DMS53 (cell line): ENCODE data around the gene SIRT4.
"Not testable (repeated sequence)": the region's sequence is repeated elsewhere in the genome, so short reads cannot be mapped to it uniquely, and the experiment has no call there.

Experiments used
- DNase-seq: peaks from one replicate; lab custom pipeline; 2025; lab: John Stamatoyannopoulos, UW

SIRT4 gene, protein sequence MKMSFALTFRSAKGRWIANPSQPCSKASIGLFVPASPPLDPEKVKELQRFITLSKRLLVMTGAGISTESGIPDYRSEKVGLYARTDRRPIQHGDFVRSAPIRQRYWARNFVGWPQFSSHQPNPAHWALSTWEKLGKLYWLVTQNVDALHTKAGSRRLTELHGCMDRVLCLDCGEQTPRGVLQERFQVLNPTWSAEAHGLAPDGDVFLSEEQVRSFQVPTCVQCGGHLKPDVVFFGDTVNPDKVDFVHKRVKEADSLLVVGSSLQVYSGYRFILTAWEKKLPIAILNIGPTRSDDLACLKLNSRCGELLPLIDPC

DNA sequence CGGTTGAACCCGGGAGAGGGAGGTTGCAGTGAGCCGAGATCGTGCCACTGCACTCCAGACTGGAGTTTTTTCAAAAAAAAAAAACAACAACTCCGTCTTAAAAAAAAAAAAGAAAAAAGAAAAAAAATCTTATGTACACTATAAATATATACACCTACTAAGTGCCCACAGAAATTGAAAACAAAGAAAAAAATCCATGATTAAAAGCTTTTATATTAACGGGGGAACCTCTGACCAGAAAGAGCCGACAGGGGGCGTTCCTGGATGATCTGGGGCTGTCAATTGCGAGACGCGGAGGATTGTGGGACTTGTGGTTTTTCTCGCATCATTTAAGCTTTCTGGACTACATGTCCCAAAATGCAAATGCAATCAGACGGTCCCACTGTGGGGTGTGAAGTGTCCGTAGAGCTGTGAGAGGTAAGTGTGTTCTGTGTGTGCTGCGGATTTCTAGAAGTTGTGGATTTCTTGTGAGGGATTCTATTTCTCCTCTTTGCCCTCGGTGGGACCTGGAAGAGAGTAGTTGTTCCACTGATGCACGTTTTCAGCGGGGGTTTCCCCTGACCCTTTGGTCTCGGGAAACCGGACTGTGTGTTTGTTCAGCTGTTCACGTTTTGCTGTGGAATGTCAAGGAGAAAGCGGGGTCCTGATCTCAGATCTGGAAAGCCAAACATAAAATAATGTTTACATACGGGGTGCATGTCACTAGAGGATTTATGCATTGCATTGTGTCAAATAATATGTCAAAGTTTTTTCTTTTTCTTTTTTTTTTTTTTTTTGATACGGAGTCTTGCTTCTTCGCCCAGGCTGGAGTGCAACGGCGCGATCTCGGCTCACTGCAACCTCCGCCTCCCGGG lies at the start of gene SIRT4:
Gene SIRT4 (plus strand): TSS at position 360 of the 854 bp plus-strand sequence. CDS start 1,241 bp downstream, outside the sequence.
- peak; percentile 98 for DNase-seq

DNA sequence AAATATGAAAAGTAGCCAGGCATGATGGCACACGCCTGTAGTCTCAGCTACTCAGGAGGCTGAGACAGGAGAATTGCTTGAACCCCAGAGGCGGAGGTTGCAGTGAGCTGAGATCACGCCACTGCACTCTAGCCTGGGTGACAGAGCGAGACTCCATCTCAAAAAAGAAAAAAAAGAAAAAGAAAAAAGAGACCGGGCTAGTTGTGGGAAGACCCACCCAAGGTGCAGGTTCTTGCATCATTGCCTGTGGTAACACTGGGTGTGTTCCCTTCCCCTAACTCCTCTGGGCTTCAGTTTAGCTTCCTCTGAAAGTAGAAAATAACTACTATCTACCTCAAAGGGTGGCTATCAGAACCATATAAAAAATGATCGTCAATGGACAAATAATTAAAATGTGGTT lies 48.8 kb upstream of the SIRT4 start:
- not testable (repeated sequence) for DNase-seq

DNA sequence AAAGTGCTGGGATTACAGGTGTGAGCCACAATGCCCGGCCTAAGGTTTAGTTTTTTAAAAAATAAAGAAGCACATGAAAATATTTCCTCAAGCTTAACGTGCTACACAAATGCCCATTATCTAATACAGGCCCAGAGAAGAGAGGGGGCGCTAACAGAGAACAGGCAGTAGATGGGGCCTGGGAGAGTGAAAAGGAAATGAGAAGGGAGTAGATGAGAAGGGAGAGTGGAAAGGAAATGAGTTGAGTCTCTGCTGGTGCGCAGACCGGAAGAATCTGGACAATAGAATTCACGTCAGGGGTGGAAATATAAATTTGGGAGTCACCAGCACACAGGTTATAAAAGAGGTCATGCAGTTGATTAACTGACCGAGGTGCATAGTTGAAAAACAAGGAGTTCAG lies 47.3 kb upstream of the SIRT4 start:
- DNase-seq = no peak

DNA sequence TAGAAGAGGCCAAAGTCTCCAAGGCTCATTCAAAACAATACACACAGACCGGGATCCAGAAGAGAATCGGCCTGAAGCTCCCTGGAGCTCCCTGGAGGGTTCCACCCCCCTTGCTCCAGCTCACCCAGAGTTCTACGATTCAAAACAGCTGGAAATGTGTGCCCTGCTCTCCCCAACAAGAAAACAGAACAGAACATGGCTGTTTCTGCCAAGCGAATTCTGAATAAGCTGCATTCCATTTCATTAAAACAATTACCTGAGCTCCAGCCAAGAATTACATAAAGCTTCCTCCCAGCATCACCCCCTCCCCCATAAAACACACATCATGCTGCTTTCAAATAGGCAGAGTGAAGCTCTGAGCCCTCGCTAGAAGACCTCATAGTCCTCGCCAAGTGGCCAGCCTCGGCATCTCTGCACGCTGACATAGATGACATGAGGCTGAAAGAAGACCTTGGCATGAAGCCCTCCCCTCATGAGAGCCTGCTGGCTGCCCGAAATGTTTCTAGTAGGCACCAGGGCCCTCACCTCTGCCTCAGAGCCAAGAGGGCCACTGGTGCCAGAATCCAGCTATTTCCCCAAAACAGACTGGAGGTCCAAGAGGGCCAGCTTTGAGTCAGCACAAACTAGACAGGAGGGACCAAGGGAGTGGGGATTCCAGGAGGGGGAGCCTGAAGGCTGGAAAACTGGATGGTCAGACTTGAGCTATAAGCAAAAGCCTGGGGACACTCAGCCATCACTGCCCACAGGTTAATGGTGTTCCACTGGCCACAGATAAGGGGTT lies 44.9 kb upstream of the SIRT4 start:
- DNase-seq = no peak

DNA sequence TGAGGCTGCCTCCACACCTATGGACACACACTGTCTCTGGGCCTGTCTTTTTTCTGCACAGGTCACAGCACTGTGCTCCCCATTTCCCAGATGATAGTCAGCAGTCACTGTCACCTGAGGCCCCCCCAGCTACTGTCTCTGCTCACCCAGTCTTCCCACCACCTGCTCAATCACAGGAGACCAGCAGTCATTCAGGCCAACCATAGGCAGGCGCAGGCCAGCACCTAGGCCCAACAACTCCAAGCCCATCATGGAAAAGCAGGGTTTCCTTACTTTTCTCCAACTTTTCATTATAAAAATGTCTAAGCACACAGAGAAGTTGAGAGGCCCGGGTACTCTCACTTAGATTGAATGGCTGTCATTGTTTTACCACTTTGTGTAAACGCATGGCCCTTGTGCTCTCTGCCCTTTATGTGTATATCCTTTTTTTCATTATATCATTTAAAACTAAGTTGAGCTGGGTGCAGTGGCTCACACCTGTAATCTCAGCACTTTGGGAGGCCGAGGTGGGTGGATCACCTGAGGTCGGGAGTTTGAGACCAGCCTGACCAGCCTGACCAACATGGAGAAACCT lies 43.7 kb upstream of the SIRT4 start:
- DNase-seq = no peak

DNA sequence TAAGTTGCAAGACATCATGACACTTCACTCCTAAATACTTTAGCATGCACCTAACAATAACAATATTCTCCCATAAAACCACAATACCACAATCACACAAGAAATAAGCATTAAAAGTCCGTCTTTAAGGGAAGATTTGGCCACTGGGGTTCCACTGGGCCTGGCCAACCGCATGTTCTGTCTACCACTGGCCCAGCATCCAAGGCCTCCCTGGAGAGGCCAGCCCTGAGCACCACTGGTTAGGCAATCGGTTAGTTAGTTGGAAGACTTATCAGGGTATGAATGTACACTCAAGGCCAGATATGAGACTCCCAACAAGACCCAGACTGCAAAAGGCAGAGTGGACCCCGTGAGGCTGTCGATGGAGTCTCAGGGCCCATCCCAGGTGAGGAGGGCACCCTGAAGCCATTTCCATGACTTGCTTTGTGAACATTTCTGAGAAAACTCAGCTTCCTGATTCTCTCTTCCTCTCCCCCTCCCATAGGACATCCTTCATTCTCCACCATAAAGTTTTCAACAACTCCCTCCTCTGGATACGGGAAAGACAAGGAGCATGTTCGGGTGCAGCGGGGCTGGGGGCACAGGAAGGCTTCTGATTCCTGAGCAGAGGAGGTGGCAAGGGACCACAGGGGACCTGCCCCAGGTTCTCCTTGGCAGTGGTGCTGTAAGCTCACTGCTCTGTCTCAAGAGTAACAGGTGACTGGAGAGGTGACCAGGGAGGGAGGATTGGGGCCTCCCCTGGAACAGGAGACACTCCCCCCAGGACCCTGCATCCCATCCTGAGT lies 42.5 kb upstream of the SIRT4 start:
- no peak for DNase-seq

DNA sequence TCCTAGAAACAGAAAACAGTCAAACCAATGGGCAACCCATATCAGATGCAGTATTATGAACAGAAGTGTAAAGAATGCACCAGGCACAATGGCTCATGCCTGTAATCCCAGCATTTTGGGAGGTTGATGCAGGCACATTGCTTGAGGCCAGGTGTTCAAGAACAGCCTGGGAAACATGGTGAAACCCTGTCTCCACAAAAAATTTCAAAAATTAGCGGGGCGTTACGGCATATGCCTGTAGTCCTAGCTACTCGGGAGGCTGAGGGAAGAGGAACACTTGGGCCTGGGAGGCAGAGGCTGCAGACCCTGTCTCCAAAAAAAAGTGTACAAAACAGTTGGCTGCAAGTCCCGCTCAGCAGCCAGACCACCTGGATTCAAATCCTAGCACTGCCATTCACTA lies 41.5 kb upstream of the SIRT4 start:
- no peak for DNase-seq

DNA sequence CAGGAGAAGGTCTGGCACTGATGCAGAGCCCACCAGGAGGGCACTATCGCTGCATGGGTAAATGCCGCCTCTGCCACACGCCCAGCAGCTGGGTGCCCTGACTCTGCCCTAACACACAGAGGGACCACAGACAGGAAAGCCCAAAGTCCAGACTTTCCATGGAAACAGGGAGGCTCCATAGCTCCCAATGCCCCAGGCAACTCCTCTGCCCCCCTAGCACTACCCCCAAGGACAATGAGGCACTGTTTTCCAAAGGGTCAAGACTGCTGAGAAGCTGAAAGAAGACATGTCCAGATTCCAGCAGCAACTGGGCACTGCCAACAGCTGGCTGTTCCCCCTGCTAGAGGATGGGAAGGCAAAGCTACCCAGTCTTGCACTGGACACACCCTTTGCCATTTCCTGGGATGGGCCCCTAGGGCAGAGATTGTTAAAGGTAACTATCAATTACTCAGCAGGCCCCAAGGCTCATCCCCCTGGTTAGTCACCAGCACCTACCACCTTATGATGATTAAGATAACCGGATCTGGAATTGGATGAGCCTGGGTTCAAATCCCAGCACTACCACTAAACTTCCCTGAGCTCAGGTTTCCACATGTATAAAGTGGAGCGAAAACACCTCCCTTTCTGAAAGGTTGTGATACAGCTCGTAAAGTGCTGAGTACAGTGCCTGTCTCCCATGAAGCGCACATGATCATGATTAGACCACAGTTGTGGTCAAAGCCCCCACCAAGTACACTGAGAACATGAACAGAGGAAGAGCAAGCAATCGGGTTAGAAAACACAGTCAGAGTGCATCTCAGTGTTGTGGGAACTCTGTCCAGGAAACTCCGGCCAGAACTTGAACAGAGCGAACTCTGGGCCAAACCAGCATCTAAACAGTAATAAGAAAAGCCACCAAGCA lies 39.9 kb upstream of the SIRT4 start:
- DNase-seq = no peak

DNA sequence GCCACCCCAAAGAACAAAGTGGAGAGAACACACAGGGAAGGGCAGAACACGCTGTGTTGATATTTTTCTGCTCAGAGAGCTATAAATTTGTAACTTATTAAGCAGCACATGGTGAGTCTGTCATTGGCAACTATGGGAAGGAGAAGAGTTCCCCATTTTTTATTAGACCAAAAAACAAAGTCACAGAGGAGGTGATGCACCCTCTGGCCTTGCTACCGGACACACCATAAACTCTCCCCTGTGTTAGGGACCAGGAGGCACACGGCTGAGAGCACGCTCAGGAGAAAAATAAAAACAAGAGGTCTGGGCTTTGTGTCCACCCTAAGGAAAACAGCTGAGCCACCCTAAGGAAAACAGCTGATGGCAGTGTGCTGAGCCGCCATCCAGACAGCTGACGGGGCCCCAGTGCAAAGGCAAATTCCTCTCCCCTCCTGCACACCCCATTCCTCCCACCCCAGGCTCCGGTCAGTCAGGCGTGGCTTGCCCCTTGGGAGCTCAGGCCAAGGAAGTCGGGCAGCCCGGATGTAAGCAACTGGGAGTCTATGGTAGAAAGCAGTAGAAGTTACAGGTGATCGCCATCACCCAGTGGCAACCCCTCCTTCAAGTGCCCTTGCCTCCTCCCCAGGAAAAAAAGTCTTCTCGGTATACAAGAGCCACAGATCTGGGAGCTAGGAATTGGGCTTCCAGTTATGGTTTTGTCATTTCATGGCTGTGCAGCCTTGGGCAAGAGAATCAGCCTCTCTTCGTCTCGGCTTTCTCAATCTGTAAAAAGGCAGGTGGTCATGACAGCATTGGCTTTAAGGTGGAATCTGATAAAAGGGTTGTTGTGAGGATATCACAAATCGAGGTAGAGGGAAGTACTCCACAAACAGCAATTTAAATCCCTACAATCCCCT lies 39.0 kb upstream of the SIRT4 start:
- no peak for DNase-seq

DNA sequence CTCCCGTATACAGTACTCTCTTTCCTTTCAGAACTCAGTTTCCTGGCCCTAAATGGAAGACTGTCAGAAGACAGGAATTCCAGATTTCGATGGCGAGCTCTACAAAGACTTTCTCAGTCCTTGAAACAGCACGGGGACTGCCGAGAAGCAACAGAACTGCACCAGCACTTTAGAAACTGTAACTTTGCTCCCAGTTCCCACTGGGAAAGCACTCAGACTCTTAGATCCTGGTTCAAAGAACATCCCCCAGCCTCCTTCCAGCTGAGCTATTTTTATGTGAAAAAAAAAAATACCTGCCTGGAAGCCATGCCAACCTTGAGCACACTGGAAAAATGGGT lies 38.4 kb upstream of the SIRT4 start:
- DNase-seq = no peak

DNA sequence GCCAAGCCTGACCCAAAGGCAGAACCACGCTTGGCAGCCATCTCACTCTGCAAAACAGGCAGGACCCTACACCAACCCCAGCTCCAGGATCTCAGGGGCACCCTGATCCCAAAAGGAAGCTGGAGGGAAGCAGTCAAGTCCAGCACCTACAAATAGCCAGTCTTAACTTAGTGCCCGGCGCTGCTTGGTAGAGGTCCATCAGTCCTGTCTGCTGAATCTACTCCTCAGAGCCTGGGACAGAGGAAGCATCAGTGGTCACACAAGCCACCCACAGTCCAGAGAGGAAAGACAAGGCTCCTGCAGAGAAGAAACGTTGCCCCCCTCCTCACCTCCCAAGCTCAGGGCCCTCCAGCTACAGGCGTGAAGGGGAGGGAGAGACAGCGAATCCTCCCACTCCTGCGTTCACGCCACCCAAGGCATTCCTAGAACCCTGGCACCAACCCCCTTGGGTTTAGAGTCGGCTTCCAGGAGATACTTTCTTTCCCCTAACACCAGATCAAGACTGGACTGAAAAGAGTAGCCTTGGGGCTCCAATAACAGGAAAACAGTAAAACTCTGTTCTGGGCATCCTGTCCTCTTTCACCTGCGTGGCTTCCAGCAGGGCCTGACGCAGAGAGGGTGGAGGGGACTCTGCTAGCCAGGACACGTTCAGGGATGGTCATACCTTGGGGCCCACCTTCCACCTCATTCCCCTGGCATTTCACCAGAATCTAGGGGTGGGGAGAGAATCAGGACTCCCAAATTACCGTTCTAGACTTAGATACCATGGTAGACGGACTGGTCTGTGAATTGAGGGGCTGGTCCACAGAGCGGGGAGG lies 37.8 kb upstream of the SIRT4 start:
- DNase-seq = no peak

DNA sequence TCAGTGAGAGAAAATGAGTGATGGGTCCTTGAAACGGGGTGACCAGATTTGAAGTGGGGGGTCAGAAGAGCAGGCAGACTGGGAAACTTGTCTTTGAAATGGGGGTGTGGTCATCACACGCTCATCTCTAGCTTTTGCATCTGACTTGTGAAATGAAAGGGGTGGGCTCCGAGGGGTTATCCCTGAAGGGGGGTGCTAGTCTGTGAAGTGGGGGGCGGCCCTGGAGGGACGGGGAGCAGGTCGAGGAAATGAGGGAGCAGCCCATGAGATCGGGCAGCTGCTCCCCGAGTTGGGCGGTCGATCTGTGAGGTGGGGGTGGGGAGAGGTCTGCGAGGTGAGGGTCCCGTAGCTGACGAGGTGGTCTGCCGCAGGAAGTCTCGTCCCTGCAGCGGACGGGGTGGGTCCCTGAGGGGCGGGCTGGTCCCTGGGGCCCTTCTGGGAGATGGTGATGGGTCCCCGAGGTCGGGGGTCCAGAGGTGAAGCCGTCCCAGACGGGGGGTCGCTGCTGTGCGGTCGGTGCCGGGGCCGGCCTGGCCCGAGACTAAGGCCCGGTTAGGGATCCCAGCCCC lies 37.1 kb upstream of the SIRT4 start:
- DNase-seq = no peak

DNA sequence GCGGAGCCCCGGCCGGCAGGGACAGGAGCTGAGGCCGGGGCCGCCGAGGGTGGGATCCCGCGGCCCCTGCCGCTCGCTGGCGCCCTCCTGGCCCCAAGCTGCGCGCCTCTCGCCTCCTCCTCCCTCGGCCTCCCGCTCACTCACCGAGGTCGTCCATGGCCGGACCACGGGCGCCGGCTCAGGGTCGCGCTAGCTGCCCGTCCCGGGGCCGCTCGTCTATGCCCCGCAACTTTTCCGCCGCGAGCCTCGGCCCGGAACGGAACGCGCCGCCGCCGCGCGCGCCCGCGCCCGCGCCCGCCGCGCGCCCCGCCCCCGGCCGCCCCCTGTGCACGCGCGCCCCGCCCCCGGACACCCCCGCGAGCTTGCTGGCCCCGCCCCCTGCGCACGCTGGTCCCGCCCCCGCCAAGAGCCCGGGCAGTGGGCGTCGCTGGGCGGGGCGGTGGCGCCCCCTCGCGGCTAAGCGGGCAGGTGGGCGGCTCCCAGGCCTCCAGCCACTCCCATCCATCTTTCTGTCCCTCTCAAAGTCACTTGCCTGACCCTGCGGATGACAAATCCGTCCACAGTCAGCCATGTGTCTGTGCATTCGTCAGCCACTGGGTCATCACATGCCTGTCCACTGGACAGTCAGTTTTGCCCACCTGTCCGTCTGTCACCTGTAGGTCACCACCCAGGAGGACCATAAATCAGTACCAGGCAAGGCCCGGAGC lies 36.5 kb upstream of the SIRT4 start, which contains the start of gene PXN:
Gene PXN (minus strand): TSS at position 258 of the 707 bp plus-strand sequence. CDS start 101 bp downstream, at position 157.
- peak; percentile 91 for DNase-seq

DNA sequence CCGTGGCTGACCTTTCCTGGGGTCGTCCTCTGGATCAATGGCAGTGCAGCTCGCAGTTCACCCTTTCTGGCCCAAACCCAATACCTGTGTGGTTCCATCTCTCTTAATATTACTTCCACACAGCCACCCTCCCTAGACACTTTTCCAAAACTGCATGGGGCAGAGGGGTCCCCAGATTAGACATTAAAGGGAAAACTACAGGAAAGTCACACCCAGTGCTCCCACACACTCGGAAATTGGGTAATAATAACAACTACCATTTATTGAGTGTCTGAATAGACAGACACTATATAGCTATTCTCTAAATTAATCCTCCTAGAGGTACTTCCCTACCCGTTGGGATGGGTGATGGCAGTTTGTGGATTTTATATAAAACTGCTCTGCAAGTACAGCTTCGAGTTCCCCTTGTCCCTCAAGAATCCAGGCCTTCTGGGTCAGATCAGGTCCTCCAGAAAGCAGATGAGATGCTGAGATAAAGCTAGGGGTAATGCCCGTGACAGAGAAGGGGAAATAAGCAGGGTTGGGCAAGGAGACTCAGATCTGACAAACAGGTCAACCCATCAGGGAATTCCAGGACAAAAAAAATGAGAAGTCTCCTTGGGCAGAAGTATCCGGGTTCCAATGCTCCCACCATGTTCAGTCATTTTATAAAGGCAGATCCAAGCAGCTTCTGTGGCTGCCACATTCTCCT lies 35.8 kb upstream of the SIRT4 start:
- DNase-seq = no peak

DNA sequence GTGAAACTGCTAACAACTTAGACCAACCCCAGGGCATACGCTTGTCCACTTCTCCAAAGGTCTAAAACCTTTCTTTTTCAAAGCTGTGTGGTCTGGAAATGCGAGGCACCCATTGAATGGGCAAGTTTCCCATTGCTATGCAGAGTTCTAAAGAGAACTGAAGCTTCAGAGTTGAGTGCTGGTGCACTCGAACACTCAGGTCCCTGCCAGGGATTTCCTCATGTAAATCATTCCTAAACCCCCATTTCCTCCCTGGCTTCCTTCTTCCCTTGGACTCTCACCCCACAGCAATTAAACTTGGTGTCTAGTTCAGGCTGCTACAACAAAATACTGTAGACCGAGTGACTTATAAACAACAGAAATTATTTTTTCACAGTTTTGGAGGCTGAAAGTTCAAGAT lies 34.4 kb upstream of the SIRT4 start:
- DNase-seq = no peak

DNA sequence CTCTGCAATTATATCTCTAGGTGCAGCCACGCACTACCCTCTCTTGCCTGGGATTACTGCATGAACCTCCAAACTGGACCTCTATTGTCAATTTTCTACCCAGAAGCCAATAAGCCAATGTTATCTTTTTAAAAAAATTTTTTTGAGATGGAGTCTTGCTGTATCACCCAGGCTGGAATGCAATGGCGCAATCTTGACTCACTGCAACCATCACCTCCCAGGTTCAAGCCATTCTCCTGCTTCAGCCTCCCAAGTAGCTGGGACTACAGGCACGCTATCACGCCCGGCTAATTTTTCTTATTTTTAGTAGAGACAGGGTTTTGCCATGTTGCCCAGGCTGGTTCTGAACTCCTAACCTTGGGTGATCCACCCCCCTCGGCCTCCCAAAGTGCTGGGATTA lies 25.4 kb upstream of the SIRT4 start:
- DNase-seq = no peak
